GM12801 (cell line): ENCODE results near the gene HSPB1.

Experiments used
- TF ChIP-seq, protein P1 (sequence below): IDR thresholded peaks from one replicate; pipeline ENCODE4 v1.5.1; 2011; ENCODE audit warnings: control low read depth; ENCODE audit not compliant: insufficient read length; ENCODE audit errors: extremely low read depth

Gene HSPB1

DNA sequence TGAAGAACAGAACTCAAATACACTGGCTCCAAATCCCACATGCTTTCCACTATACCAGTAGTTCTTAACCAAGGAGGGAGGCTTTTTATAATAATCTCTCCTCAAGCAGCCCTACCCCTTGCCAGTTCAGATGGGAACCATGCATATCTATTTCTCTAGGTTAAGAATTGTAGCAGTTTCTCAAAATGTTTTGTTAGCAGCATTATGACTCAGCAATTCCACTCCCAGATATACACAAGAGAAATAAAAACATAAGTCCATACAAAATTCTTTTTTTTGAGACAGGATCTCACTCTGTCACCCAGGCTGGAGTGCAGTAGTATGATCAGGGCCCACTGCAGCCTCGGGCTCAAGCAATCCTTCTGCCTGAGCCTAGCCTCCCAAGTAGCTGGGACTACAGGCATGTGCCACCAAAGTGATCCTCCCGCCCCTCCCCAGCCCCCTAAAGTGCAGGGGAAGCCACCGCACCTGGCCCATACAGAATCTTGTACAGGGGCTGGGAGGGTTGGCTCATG, 38.2 kb downstream of the HSPB1 start:
- TF ChIP-seq, protein P1, sequence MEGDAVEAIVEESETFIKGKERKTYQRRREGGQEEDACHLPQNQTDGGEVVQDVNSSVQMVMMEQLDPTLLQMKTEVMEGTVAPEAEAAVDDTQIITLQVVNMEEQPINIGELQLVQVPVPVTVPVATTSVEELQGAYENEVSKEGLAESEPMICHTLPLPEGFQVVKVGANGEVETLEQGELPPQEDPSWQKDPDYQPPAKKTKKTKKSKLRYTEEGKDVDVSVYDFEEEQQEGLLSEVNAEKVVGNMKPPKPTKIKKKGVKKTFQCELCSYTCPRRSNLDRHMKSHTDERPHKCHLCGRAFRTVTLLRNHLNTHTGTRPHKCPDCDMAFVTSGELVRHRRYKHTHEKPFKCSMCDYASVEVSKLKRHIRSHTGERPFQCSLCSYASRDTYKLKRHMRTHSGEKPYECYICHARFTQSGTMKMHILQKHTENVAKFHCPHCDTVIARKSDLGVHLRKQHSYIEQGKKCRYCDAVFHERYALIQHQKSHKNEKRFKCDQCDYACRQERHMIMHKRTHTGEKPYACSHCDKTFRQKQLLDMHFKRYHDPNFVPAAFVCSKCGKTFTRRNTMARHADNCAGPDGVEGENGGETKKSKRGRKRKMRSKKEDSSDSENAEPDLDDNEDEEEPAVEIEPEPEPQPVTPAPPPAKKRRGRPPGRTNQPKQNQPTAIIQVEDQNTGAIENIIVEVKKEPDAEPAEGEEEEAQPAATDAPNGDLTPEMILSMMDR: no peak

DNA sequence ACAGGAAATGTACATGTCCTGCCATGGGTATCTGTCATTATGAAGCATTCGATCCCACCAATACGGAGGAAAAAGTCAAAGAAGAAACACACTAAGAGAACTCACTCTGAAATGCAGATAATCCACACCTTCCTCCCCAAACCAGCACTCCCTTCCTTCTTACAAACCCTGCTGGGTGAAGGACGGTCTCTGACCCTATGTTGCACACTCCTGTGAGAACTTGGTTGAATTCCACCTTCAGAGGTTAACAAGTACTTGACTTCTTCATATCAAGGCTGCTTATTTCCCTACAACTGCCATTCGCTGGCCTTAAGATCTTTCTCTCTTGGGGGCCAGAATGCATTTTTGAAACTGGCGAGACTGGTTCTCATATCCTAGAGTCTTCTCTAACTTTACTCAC, 39.7 kb downstream of the HSPB1 start:
- TF ChIP-seq, protein P1: no peak

DNA sequence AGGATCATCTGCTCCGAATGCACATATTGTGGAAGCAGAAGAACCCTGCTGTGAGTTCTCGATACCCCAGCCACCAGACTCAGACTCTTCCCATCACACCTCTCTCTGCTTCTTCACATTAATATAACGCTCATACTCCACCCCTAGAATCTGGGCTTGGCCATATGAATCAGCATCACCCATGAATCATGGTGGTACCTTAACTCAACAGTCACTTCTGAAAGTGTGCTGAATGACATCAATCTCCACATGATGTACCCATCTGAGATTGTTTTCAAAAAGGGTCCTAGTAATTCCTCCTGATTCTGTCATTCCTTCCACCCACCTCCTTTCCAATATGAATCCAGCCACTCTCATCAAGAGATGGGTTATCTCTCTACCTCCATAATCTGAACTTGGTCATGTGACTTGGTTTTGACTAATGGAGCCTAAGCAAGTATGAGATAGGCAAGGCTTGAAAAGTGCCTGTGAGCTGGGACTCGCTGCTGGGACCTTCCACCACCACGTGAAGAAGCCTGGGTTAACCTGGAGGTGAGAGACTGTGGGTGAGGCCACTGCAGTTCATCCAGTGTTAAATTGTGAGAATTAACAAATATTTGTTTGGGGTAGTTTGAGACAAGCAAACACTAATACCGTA, 40.9 kb downstream of the HSPB1 start:
- TF ChIP-seq, protein P1: no peak

DNA sequence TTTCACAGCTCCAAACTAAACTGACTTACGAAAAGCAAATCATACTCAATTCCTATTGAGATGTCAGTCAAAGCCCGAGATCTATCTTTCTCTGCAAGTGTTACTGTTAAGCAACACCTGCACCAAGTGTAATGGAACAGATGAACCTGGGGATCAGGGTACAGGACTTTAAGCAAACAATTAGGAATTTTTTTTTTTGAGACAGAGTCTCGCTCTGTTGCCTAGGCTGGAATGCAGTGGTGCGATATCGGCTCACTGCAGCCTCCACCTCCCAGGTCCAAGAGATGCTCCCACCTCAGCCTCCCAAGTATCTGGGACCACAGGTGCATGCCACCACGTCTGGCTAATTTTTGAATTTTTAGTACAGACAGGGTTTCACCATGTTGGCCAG, 41.5 kb downstream of the HSPB1 start:
- TF ChIP-seq, protein P1: no peak

DNA sequence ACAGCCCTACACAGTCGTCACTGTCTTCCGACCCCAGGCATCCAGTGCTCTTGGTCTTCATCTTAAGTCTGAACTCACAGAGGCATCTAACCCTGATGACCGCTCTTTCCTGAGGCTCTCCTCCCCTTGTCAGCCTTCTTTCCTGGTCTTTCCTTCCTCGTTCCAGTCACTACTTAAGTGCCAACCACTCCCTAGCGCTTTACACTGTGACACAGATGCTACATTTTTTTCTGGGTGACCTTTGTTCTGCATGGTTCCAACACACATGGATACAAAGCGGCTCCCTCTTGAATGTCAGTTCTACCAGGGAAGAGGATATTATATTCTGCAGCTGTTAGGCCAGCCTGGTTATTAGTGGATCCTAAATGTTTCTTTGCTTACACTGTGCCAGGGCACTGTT, 43.6 kb downstream of the HSPB1 start:
- TF ChIP-seq, protein P1: no peak

DNA sequence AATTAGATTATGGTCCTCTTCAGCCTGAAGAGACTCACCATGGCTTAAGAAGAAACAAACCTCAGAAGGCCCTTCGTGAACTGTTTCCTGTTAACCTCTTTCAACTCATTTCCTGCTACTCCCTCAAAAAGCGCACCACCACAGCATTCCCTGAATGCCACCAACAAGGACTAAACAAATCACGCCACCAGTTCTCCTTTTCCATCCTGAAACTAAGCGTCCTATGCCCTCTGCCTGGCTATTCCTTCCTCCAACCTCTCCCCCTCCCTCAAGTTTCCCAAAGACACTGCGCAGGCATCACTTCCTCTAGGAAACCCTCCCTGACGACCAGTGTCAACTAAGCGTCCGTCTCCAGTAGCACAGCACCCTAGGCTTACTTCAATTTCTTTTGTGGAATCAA, 44.3 kb downstream of the HSPB1 start:
- TF ChIP-seq, protein P1: no peak

DNA sequence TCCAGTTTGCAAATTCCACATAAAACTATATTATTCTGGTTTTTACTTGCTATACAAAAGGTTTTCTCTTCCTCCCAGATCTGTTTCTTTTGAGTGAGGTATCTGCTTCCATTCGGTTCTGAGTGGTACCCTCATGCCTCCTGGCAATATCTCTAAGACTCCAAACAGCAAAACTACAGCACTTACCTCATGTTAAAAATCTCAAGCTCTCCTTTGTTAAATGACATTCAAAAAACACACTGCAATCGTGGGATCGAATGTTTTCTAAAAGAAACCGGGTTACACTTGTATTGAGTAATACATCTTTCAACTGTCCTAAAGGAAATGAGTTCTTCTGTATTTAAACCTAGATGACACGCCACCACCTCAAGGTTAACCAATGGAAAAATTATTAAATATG, 45.2 kb downstream of the HSPB1 start:
- TF ChIP-seq, protein P1: no peak
